NCI-H1092 (cell line): ENCODE results near the gene POLA2.
A peak's percentile ranks its signal among the peaks of the same experiment; 100 is the strongest.
"Not testable (repeated sequence)": the region's sequence is repeated elsewhere in the genome, so short reads cannot be mapped to it uniquely, and the experiment has no call there.

Experiments used
- DNase-seq: peaks from one replicate; lab custom pipeline; 2025; lab: John Stamatoyannopoulos, UW

The POLA2 gene

GRCh38 chr11:65308281-65308891 is 46.6 kb downstream of the POLA2 start:
- no peak for DNase-seq

- DNase-seq: no peak
Observed at GRCh38 chr11:65309006-65309405, 47.2 kb downstream of the POLA2 start.

- no peak for DNase-seq
Observed at GRCh38 chr11:65310215-65310614, 48.5 kb downstream of the POLA2 start.

GRCh38 chr11:65310736-65311135 is 49.0 kb downstream of the POLA2 start:
- no peak for DNase-seq

- DNase-seq: no peak
Observed at GRCh38 chr11:65311170-65311678, 49.5 kb downstream of the POLA2 start.

- DNase-seq: peak; percentile 37
Observed at GRCh38 chr11:65314501-65315203, 52.9 kb downstream of the POLA2 start, which contains the start of gene CDC42EP2. CDC42EP2 (plus strand) TSS chr11:65314866; CDS start chr11:65320899, 6,033 bp downstream.

- DNase-seq: peak; percentile 87
Observed at GRCh38 chr11:65315204-65315865, 53.6 kb downstream of the POLA2 start.

GRCh38 chr11:65315866-65316226 is 54.1 kb downstream of the POLA2 start:
- no peak for DNase-seq

- DNase-seq: no peak
Observed at GRCh38 chr11:65316227-65317024, 54.7 kb downstream of the POLA2 start.

- no peak for DNase-seq
Observed at GRCh38 chr11:65317025-65317786, 55.4 kb downstream of the POLA2 start.

GRCh38 chr11:65320386-65321075 is 58.8 kb downstream of the POLA2 start:
- no peak for DNase-seq

- DNase-seq: no peak
Observed at GRCh38 chr11:65321076-65321475, 59.3 kb downstream of the POLA2 start.

- no peak for DNase-seq
Observed at GRCh38 chr11:65321828-65322485, 60.2 kb downstream of the POLA2 start.

GRCh38 chr11:65323813-65324212 is 62.1 kb downstream of the POLA2 start:
- DNase-seq: no peak

GRCh38 chr11:65325435-65325834 is 63.7 kb downstream of the POLA2 start:
- no peak for DNase-seq

GRCh38 chr11:65327021-65327420 is 65.3 kb downstream of the POLA2 start:
- no peak for DNase-seq

GRCh38 chr11:65329478-65329877 is 67.7 kb downstream of the POLA2 start:
- no peak for DNase-seq

GRCh38 chr11:65329944-65330403 is 68.2 kb downstream of the POLA2 start:
- peak; percentile 90 for DNase-seq

- no peak for DNase-seq
Observed at GRCh38 chr11:65330544-65330943, 68.8 kb downstream of the POLA2 start.

- DNase-seq: not testable (repeated sequence)
Observed at GRCh38 chr11:65332591-65332990, 70.8 kb downstream of the POLA2 start.
